NB4 (cell line): ENCODE data around the gene TMEM260.

Experiments
- DNase-seq: peaks from one replicate; pipeline ENCODE4 v3.0.0; 2010; ENCODE audit warnings: low read depth
- H3K4me3 ChIP-seq: one replicate; pipeline ENCODE4 v1.5.1; 2011; ENCODE audit warnings: mild to moderate bottlenecking, low read depth, low read length, moderate library complexity
- CTCF ChIP-seq: IDR thresholded peaks from one replicate; pipeline ENCODE4 v1.5.1; 2012; ENCODE audit warnings: low read depth, low read length
- MAX ChIP-seq: IDR thresholded peaks from 2 replicates; pipeline ENCODE4 v1.6.1; 2011; ENCODE audit warnings: low read depth, low read length
- MYC ChIP-seq: IDR thresholded peaks from 2 replicates; pipeline ENCODE4 v1.6.1; 2011; ENCODE audit warnings: low read depth, low read length
- POLR2A ChIP-seq: IDR thresholded peaks from 2 replicates; pipeline ENCODE4 v1.6.1; 2011; ENCODE audit warnings: mild to moderate bottlenecking; ENCODE audit not compliant: insufficient read length; ENCODE audit errors: extremely low read depth

Gene TMEM260

GRCh38 chr14:56633544-56633943 lies 53.9 kb downstream of the TMEM260 start:
- no peak for DNase-seq
- no peak for TF ChIP-seq POLR2A
- no peak for TF ChIP-seq CTCF
- TF ChIP-seq MYC, result no peak
- TF ChIP-seq MAX, result no peak
- H3K4me3 ChIP-seq, result no peak overlapping the region

- no peak overlapping the region for H3K4me3 ChIP-seq
- no peak for DNase-seq
- TF ChIP-seq MYC, result no peak
- TF ChIP-seq CTCF, result no peak
- TF ChIP-seq POLR2A, result no peak
- no peak for TF ChIP-seq MAX
Observed at GRCh38 chr14:56635041-56635440, 55.4 kb downstream of the TMEM260 start.

- H3K4me3 ChIP-seq, result no peak overlapping the region
- no peak for DNase-seq
- TF ChIP-seq POLR2A (no peak), CTCF (no peak), MYC (no peak), MAX (no peak)
Observed at GRCh38 chr14:56647493-56647892, 67.9 kb downstream of the TMEM260 start.

- TF ChIP-seq CTCF (no peak), MAX (no peak), MYC (no peak), POLR2A (no peak)
- no peak for DNase-seq
- no peak overlapping the region for H3K4me3 ChIP-seq
Observed at GRCh38 chr14:56648508-56649301, 69.1 kb downstream of the TMEM260 start.

GRCh38 chr14:56649382-56649781 lies 69.8 kb downstream of the TMEM260 start:
- no peak overlapping the region for H3K4me3 ChIP-seq
- TF ChIP-seq POLR2A, result no peak
- TF ChIP-seq MYC, result no peak
- TF ChIP-seq CTCF, result no peak
- no peak for TF ChIP-seq MAX
- DNase-seq, result no peak
